Hematopoietic multipotent progenitor cell (in vitro differentiated cells): ENCODE results near the gene CBX4. TPM values are rescaled to one million over a fixed set of nuclear protein-coding genes. Genes with fewer than 3 reads are reported as not detected.
A peak's percentile ranks its signal among the peaks of the same experiment; 100 is the strongest.

Source experiments
- DNase-seq, 3 donors: peaks; one replicate each; pipeline ENCODE4 v3.0.0-alpha.2; 2011 to 2015; ENCODE audit warnings: low read depth in 2 of 3, low spot score in 2 of 3
- total RNA-seq: library from RNA; depleted of rRNA; stranded (reverse); fragments of >200 nt; gene quantifications from one replicate; pipeline ENCODE4 v1.2.3, GENCODE V29; 2012

CBX4 gene
- 31.8 TPM for total RNA-seq

- peak; percentile 80 to 93 (median 89) for DNase-seq
These were observed at the start of gene CBX4 for GRCh38 chr17:79839356-79840268. Gene CBX4, minus strand, starts transcription at chr17:79839440. Its CDS starts 189 bp downstream, at chr17:79839251.

- no peak for DNase-seq
These were observed 48.8 kb upstream of the CBX4 start for GRCh38 chr17:79888009-79888540.

- no peak for DNase-seq
These were observed 48.3 kb upstream of the CBX4 start for GRCh38 chr17:79887451-79887991.

DNA sequence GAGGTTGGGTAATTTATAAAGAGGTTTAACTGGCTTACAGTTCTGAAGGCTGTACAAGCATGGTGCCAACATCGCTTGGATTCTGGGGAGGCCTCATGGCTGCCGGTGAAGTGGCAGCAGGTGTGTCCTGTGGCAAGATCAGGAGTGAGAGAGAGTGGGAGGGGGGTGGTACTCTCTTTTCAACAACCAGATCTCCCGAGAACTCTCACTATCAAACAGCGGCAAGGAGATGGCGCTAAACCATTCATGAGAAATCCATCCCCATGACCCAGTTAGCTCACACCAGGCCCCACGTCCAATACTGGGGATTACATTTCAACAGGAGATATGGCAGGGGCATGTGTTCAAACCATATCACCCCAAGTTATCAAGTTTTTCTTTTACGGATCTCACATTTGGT lies 44.0 kb upstream of the CBX4 start:
- DNase-seq, result no peak

- no peak for DNase-seq
These were observed 39.2 kb upstream of the CBX4 start for GRCh38 chr17:79878329-79878947.

GRCh38 chr17:79877041-79877440 lies 37.8 kb upstream of the CBX4 start:
- DNase-seq, result no peak

DNA sequence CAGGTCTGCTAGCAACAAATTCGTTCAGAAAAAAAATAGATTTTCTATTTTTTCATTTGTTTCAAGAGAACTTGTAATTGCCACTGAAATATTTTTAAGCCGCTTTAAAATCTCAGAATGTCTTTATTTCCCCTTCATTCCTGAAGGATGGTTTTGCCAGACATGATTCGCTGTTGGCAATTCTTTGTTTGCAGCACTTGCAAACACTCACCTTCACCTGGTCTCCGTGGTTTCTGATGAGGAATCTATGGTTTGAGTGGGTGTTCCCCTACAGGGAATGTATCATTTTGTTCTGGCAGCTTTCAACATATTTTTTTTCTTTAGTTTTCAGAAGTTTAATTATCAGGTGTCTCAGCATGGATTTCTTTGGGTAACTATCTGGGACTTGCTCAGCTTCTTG lies 36.3 kb upstream of the CBX4 start:
- no peak for DNase-seq

DNA sequence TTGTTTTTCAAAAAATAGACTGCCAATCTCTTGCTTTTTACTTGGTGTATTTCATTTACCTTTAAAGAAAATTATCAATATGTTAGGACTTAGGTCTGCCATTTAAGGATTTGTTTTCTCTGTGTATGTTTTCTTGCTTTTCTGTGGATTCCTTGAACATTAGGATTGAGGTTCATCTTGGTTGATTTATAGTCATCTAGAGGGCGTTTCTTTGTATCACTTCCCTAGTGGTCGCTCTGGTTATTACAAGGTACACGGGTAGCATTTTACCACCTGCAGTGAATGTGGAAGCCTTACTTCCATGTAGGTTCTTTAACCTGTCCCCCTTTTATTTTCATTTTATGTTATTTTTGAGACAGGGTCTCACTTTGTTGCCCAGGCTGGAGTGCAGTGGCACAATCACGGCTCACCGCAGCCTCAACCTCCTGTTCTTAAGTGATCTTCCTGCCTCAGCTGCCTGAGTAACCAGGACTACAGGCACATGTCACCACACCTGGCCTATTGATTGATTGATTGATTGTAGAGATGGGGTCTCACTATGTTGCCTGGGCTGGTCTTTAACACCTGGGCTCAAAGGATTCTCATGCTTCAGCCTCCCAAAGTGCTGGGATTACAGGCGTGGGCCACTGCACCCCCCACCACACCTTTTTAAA lies 35.2 kb upstream of the CBX4 start:
- DNase-seq, result peak; percentile 13 to 62 (median 50)

GRCh38 chr17:79873583-79873982 lies 34.3 kb upstream of the CBX4 start:
- DNase-seq, result no peak

- no peak for DNase-seq
These were observed 33.5 kb upstream of the CBX4 start for GRCh38 chr17:79872762-79873161.

DNA sequence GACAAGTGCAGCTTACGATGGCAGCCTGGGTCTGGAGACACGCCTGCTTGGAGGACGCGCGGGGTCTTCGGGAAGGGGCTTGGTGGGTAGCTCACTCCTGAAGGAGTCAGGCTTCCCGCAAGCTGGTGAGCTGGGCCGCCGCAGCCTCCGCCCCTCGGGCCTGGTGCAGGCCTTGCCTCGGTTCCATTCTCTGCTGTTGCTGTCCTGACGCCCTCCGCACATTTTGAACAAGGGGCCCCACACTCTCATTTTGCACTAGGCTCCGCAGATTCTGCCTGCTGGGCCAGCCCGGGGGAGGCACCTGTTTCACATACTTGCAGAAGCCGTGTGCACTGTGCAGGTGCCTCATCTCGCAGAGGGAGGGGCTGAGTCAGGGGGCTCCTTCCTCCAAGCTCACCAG lies 31.9 kb upstream of the CBX4 start:
- DNase-seq, result no peak

DNA sequence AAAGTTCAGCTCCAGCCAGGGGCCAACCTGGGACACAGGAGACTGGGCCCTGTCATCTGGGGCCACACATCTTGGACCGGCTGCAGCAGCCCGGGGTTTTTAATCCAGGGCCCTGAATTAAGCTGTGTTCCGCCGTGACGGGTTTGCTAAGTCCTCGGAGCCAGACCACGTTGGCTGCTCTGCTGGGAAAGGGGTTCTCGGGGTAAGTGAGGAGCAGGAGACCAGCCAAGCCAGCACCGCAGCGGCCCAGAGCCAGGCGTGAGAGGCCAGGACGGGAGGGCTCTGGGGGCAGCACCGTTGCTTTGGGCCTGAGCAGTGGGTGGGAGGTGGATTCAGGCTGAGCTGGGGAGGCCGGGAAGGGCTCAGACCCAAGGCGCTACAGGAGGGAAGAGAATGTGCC lies 31.3 kb upstream of the CBX4 start:
- DNase-seq, result no peak

DNA sequence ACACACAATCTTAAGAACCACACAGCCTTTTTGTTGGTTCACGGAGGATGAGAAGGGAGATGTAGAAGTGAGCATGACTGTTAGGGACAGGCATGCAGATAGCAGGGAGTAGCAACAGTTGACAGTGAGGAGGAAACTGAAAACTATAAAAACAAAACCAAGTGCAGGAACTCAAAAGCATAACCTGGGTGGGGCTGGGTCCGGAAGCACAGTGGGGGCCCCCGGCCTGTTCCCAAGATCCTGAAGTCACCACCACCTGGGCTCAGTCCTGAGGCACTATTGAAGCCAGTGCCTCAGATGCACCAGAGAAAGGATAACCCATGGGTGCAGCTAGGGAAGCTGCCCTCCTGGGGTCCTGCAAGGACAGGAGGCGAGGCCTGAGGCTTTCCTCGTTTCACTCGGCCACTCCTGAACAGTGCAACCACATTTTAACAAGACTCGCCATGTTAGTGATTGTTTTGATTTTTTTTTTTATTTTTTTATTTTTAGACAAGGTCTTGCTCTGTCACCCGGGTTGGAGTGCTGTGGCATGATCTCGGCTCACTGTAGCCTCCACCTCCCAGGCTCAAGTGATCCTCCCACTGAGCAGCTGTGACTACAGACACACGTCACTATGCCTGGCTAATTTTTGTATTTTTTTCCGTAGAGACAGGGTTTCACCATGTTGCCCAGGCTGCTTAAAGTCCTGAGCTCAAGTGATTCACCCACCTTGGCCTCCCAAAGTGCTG lies 27.7 kb upstream of the CBX4 start:
- no peak for DNase-seq

DNA sequence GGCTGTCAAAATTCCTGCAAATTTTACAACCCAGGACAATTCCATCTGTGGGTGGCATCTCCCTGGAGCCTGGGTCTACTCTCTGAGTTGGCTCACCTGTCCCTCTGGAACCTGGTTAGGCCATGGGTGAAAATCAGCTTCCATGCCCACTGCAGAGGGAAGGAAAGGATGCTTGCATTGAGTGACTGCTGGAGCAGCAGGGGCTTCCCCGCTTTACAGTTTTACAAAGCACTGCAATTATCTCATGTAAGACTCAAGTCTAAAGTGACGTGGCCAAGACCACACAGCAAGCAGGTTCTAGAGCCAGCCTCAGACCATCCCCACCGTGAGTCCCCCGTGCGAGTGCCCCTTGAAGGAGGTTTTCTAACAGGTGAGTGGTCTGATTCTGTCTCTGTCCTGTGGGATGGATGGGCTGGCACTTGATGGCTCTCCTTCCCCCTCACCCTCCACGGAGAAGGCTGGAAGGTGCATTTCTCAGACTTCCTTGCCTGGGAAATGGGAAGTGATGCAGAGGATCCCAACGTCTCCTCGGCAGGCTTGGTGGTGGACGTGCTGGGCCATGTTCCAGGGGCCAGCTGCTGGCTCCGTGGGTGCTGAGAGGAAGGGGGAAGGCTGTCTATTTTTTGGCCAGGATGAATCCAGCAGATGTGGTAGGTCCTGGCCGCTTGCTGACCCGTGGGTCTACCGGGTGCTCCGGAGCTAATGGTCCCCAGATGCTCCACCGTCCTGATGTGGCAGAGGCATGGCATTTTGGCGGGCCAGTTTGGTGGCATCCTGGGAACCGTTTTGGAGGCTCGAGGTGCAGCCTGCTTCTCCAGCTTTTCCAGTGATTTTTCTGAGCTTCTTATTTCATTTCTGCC lies 26.3 kb upstream of the CBX4 start:
- DNase-seq, result no peak

DNA sequence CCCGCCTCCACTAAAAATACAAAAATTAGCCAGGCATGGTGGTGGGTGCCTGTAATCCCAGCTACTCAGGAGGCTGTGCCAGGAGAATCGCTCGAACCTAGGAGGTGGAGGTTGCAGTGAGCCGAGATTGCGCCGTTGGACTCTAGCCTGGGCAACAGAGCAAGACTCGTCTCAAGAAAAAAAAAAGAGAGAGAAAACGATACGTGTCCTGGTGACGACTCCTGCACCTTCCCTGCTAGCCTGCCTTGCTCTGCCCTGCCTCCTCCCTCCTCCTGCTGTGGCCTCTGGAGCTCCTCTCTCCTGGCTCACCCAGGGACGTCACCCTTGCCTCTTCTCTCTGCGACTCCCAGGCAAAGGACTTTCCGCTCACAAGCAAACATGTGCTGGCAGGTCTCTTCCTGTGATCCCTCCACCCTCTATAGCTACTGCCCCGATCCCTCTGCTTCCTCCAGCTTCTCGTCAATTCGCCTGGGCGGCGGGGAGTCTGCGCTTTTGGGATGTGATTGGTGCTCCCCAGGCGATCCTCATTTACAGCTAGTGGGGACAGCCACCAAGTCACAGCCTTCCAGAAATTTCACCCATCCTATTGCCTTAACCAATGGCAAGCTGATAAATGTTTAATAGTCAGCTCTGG lies 25.5 kb upstream of the CBX4 start:
- no peak for DNase-seq

DNA sequence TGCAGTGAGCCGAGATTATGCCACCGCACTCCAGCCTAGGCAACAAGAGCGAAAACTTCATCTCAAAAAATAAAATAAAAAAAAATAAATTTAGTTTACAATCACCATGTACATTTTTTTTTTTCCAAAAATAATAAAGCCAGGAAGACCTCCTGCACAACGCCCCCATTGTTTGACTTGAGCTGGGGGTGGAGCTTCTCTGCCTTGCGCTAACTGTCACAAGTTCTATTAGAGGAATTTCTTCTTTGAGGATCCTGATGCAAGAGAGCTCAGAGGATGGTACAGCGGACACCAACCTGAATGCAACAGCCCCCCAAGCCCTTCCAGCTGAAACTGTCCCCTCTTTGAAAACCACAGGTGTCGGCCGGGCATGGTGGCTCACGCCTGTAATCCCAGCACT lies 24.9 kb upstream of the CBX4 start:
- DNase-seq, result no peak

DNA sequence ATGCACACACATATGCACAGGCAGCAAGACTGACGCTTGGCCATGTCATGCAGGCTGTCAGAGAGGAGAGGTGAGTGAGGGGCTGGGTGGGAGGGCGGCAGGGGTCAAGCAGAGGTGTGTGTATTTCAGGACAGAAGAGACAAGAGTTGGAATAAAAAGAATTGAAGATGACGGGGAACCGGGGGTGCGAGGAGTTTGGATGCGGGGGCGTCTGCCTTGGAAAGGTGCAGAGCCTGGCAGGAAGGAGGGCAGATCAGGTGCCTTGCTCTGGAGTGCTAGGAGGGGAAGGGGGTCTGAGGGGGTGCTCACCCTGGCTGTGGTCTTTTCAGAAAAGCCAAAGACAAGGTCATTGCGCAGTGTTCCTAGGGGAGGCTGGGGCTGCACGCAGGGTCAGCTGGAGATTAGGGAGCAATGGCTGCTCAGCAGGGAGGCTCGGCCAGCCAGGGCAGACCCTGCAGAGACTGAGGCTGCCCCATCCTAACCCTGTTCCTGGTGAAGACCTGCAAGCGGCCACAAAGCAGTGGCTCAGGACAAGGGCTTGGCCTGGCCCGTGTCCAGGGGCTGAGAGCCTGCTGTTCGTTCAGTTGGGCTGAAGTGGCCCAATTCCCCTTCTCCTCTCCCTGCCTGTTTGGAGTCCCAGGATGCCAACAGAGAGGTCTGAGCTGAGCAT lies 23.7 kb upstream of the CBX4 start:
- DNase-seq, result no peak

DNA sequence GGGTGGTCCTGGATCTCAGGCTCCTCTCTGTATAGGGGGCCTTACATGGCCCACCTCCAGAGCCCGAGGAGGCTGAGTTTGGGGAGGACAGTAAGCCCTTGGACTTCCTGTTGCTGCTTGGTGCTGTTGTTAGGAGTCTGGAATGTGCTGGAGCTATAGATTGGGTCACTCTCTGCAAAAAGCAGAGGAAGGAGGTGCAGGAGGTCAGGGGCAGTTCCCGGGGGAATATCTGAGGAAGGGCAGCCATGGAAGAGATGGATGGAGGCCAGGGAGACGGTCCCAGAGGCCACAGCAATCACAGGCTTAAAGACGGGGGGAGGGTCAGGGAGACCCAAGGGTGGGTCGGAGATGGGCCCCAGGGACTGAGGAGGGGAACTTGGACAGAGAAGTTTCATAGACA lies 23.0 kb upstream of the CBX4 start:
- DNase-seq, result no peak
